PC-9 (cell line): ENCODE results near the gene ZMYND11. TPM values are rescaled to one million over a fixed set of nuclear protein-coding genes. Genes with fewer than 3 reads are reported as not detected.
"Not testable (repeated sequence)": the region's sequence is repeated elsewhere in the genome, so short reads cannot be mapped to it uniquely, and the experiment has no call there.

Experiments used
- BruUV-seq: library from RNA; stranded (reverse); fragments of 400-500 nt; replicated peaks from 2 replicates; lab custom pipeline; 2021; lab: Mats Ljungman, UMichigan
- CTCF ChIA-PET: fragments of 300-600 bp; sonication (Branson Sonifier 250); formaldehyde crosslinking; loops from one replicate; lab custom pipeline; 2022; ENCODE audit warnings: antibody characterized with exemption; lab: Charles Lee
- POLR2A ChIA-PET: fragments of 300-600 bp; sonication (Branson Sonifier 250); formaldehyde crosslinking; loops from one replicate; lab custom pipeline; 2022; ENCODE audit warnings: antibody characterized with exemption; ENCODE audit not compliant: unreplicated experiment; lab: Charles Lee
- DNase-seq, 2 experiments: peaks; one replicate each; pipeline versions ENCODE4 v3.0.0 to v3.0.0-alpha.2; 2015 to 2022; ENCODE audit warnings: mixed read lengths in 1 of 2
- H2AFZ ChIP-seq: fragments of 200-600 bp; sonication (generic); 2 replicates; pipeline ENCODE4 v1.8.1; 2017; ENCODE audit warnings: antibody characterized with exemption
- H3F3A ChIP-seq: fragments of 200-600 bp; sonication (generic); 2 replicates; pipeline ENCODE4 v1.8.1; 2017; ENCODE audit warnings: antibody characterized with exemption, mild to moderate bottlenecking, low read depth; ENCODE audit not compliant: insufficient read depth
- H3K27ac ChIP-seq: fragments of 200-600 bp; sonication (generic); 2 replicates; pipeline ENCODE4 v1.6.1; 2016; ENCODE audit warnings: mixed run types
- H3K27me3 ChIP-seq: fragments of 200-600 bp; sonication (generic); 2 replicates; pipeline ENCODE4 v1.6.1; 2016; ENCODE audit warnings: low read depth, mixed run types; ENCODE audit not compliant: insufficient read depth
- H3K36me3 ChIP-seq: fragments of 200-600 bp; sonication (generic); 2 replicates; pipeline ENCODE4 v1.6.1; 2016; ENCODE audit warnings: low read depth, mixed run types
- H3K4me1 ChIP-seq: fragments of 200-600 bp; sonication (generic); replicated peaks from 2 replicates; pipeline ENCODE4 v1.6.1; 2016; ENCODE audit warnings: mixed run types; ENCODE audit not compliant: insufficient read depth
- H3K4me2 ChIP-seq: fragments of 200-600 bp; sonication (generic); 2 replicates; pipeline ENCODE4 v1.6.1; 2017; ENCODE audit warnings: mixed run types
- H3K4me3 ChIP-seq: fragments of 200-600 bp; sonication (generic); 2 replicates; pipeline ENCODE4 v1.6.1; 2016; ENCODE audit warnings: mixed run types
- H3K79me2 ChIP-seq: fragments of 200-600 bp; sonication (generic); 2 replicates; pipeline ENCODE4 v1.6.1; 2017; ENCODE audit warnings: low read depth, mixed run types
- H3K9me2 ChIP-seq: fragments of 200-600 bp; sonication (generic); 2 replicates; pipeline ENCODE4 v1.8.1; 2017; ENCODE audit warnings: mild to moderate bottlenecking; ENCODE audit not compliant: insufficient read depth
- H3K9me3 ChIP-seq: fragments of 200-600 bp; sonication (generic); 2 replicates; pipeline ENCODE4 v1.8.1; 2016; ENCODE audit warnings: low read depth; ENCODE audit not compliant: insufficient read depth
- H4K20me1 ChIP-seq: fragments of 200-600 bp; sonication (generic); 2 replicates; pipeline ENCODE4 v1.8.1; 2017; ENCODE audit not compliant: insufficient read depth
- EZH2 ChIP-seq: fragments of 200-600 bp; sonication (generic); IDR thresholded peaks from 2 replicates; pipeline ENCODE4 v1.8.0; 2017; ENCODE audit warnings: antibody characterized with exemption, low read depth
- intact Hi-C: fragments of 100-400 bp; cut with micrococcal nuclease; formaldehyde crosslinking; loops from one replicate; pipeline ENCODE4 v1.10.0; 2022; ENCODE audit not compliant: unreplicated experiment
- total RNA-seq: library from RNA; stranded (reverse); gene quantifications from 2 replicates; pipeline ENCODE4 v1.2.3, GENCODE V29; 2021
- TF ChIP-seq, protein P1 (sequence below): fragments of 200-600 bp; sonication (generic); conservative IDR thresholded peaks from 2 replicates; pipeline ENCODE4 v1.6.1; 2017; ENCODE audit warnings: mixed run types, antibody characterized with exemption, mild to moderate bottlenecking, moderate library complexity

The ZMYND11 gene
- total RNA-seq, 1 experiment from 2014 or later = 51.7 TPM

DNA sequence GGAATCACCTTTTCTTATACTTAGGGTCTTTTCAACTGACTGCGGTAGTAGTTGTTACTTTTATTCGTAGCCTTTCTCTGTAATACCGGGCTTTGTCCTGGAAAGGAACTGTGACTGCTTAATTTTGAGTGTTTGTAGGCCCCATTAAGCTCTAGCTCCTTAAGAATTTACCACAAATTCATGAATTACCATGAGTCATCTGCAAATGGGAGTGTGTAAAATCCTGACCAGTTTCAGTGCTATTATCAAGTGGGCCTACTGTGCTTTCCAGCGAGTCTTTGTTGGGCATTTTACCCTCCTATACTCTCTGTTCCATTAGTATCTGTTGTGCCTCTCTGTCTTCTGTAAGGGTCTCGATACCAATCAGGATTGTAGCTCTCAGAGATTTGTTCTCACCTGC, 49.7 kb downstream of the ZMYND11 start:
- Histone ChIP-seq H3K36me3 (no peaks in the 10 kb centered on the region), H3K79me2 (no peaks in the 10 kb centered on the region), H3K4me3 (no peak overlapping the region), H3K9me2 (no peaks in the 10 kb centered on the region), H3K9me3 (no peaks in the 10 kb centered on the region), H2AFZ (no peak overlapping the region), H3K27me3 (no peaks in the 10 kb centered on the region), H3K27ac (no peak overlapping the region), H3K4me2 (no peak overlapping the region), H3K4me1 (no peaks in the 10 kb centered on the region), H4K20me1 (no peaks in the 10 kb centered on the region; the same call in 1 of the 2 replicates), H3F3A (no peaks in the 10 kb centered on the region)
- TF ChIP-seq, protein P1, sequence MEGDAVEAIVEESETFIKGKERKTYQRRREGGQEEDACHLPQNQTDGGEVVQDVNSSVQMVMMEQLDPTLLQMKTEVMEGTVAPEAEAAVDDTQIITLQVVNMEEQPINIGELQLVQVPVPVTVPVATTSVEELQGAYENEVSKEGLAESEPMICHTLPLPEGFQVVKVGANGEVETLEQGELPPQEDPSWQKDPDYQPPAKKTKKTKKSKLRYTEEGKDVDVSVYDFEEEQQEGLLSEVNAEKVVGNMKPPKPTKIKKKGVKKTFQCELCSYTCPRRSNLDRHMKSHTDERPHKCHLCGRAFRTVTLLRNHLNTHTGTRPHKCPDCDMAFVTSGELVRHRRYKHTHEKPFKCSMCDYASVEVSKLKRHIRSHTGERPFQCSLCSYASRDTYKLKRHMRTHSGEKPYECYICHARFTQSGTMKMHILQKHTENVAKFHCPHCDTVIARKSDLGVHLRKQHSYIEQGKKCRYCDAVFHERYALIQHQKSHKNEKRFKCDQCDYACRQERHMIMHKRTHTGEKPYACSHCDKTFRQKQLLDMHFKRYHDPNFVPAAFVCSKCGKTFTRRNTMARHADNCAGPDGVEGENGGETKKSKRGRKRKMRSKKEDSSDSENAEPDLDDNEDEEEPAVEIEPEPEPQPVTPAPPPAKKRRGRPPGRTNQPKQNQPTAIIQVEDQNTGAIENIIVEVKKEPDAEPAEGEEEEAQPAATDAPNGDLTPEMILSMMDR = no peak
- TF ChIP-seq EZH2 = no peak
- ChIA-PET CTCF (no interaction called here), POLR2A (interaction anchor here (0.7 kb wide), 1 partner anchor 592 kb away, joined by 4 read pairs; no protein-coding TSS in a partner anchor)
- DNase-seq = no peak
- intact Hi-C loops = no loop called here
- no TSS peak for BruUV-seq

DNA sequence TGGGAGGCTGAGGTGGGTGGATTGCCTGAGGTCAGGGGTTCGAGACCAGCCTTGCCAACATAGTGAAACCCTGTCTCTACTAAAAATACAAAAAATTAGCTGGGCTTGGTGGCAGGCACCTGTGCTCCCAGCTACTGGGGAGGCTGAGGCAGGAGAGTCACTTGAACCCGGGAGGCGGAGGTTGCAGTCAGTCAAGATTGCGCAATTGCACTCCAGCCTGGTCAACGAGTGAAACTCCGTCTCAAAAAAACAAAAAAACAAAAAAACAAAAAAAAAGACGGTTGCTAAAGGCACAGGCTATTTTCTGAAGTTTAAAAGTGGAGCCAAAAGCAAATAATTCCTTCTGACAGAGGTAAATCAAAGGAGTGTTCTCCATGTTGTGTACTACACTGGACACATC, 50.3 kb downstream of the ZMYND11 start:
- H4K20me1 ChIP-seq, H3K9me2 ChIP-seq, H2AFZ ChIP-seq, CTCF ChIA-PET, BruUV-seq, H3K4me3 ChIP-seq, POLR2A ChIA-PET, H3K4me2 ChIP-seq, intact Hi-C loops, H3K9me3 ChIP-seq, H3K4me1 ChIP-seq, DNase-seq, H3K79me2 ChIP-seq, H3F3A ChIP-seq, H3K27ac ChIP-seq, H3K36me3 ChIP-seq, H3K27me3 ChIP-seq: not testable (repeated sequence)

DNA sequence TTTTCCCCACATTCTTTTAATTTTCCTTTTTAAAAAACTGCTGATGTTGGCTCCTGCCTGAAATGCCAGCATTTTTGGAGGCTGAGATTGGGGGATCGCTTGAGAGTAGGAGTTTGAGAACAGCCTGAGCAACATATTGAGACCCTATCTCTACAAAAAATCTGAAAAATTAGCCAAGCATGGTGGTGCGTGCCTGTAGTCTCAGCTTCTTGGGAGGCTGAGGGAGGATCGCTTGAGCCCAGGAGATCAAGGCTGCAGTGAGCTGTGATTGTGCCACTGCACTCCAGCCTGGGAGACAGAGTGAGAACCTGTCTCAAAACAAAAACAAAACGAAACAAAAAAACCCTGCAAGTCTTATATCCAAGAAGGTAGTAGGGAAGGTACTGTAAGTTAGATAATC, 51.7 kb downstream of the ZMYND11 start:
- Histone ChIP-seq H3K27me3 (no peaks in the 10 kb centered on the region), H3F3A (no peaks in the 10 kb centered on the region), H3K9me2 (no peaks in the 10 kb centered on the region), H3K9me3 (no peaks in the 10 kb centered on the region), H3K4me3 (no peak overlapping the region), H3K36me3 (no peaks in the 10 kb centered on the region), H4K20me1 (no peaks in the 10 kb centered on the region), H3K27ac (no peak overlapping the region), H3K4me1 (no peaks in the 10 kb centered on the region), H3K4me2 (no peak overlapping the region), H3K79me2 (no peaks in the 10 kb centered on the region), H2AFZ (no peak overlapping the region)
- no peak for DNase-seq
- no peak for TF ChIP-seq EZH2
- TF ChIP-seq, protein P1 = no peak
- ChIA-PET POLR2A (no interaction called here), CTCF (no interaction called here)
- intact Hi-C loops = no loop called here
- no TSS peak for BruUV-seq

DNA sequence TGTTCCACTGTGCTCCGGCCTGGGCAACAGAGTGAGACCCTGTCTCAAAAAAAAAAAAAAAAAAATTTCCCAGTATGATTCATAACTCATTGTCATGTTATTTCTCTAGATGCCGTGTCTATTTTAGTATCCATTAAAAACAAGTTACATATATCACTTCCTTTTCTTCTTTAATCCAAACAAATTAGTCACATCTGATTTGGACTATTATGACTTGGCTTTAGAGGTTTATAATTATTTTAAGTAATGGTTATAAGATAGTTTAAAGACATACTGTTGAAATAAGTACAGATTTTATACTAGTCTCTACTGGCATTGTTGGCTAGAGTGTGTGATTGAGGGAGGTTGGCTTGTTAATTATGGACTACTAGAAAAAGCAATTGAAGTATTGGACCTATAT, 53.3 kb downstream of the ZMYND11 start:
- H3K4me2 ChIP-seq = no peak overlapping the region
- intact Hi-C loops = no loop called here
- POLR2A ChIA-PET = no interaction called here

More for the DNA sequence above, 53.3 kb downstream of the ZMYND11 start:
- no peak overlapping the region for H3K27ac ChIP-seq
- no peaks in the 10 kb centered on the region for H3K27me3 ChIP-seq
- H2AFZ ChIP-seq = no peak overlapping the region
- H3K36me3 ChIP-seq = no peaks in the 10 kb centered on the region
- TF ChIP-seq, protein P1 = no peak
- TF ChIP-seq EZH2 = no peak
- no peaks in the 10 kb centered on the region for H3K9me3 ChIP-seq
- DNase-seq = no peak
- H3F3A ChIP-seq = no peaks in the 10 kb centered on the region
- no TSS peak for BruUV-seq
- no peaks in the 10 kb centered on the region for H3K4me1 ChIP-seq
- CTCF ChIA-PET = interaction anchor here (0.7 kb wide), 1 partner anchor 140 kb away, joined by 6 read pairs; no protein-coding TSS in a partner anchor
- no peaks in the 10 kb centered on the region for H3K79me2 ChIP-seq
- H3K4me3 ChIP-seq = no peak overlapping the region
- H3K9me2 ChIP-seq = no peaks in the 10 kb centered on the region
- H4K20me1 ChIP-seq = no peaks in the 10 kb centered on the region
